ENCODE measurements around the gene GAST. TPM values are rescaled to one million over a fixed set of nuclear protein-coding genes. Genes with fewer than 3 reads are reported as not detected.

GAST gene
- total RNA-seq, 1 donor from 2014 or later = not detected

DNA sequence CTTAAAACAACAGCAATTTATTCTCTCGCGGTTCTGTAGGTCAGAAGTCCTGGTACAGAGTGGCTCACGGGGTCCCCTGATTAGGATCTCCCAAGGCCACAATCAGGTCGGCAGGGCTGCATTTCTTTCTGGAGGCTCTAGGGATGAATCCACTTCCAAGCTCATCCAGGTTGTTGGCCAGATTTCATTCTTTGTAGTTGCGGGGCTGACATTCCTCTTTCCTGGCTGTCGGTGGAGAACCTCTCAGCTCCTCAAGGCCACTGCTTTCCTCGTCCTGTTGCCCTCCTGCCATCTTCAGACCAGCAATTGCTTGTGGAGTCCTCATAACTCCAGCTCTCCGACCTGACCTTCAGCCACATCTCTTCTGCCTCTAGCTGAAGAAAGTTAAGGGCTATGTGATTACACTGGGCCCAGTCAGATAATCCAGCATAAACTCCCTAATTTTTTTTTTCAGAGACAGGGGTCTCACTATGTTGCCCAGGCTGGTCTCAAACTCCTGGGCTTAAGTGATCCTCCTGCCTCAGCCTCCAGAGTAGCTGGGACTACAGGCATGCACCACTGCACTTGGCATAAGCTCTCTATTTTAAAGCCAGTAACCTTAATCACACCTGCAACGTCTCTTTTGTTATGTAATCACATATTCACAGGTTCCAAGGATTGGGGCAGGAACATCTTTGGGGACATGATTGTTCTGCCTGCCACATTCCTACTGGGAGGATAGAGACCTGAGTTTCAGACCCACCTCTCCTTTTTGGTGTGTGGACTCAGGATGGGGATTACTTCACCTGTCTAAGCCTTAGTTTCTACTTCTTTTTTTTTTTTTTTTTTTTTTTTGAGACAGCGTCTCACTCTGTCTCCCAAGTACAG lies 4.1 kb upstream of the GAST start:
- DNase-seq (ENCODE audit: low read depth) = no peak
- peaks cover 12% of the 10 kb centered on the region for H3K27me3 Mint-ChIP-seq (ENCODE audit: low read depth, unreplicated experiment)
- FAIRE-seq = no peak
- H3K4me3 ChIP-seq (ENCODE audit: insufficient read depth, low read depth, low read length) = no peak overlapping the region
- H3K27ac Mint-ChIP-seq (ENCODE audit: unreplicated experiment) = no peak overlapping the region
- H3K79me2 ChIP-seq (ENCODE audit: insufficient read depth, low read length) = no peaks in the 10 kb centered on the region
- H3K9me3 ChIP-seq (ENCODE audit: insufficient read depth, low read depth, low read length) = no peaks in the 10 kb centered on the region
- no peaks in the 10 kb centered on the region for H3K9me3 Mint-ChIP-seq (ENCODE audit: unreplicated experiment)
- peaks cover 14% of the 10 kb centered on the region for H3K4me1 ChIP-seq (ENCODE audit: insufficient read depth, low read length)
- H4K20me1 ChIP-seq (ENCODE audit: insufficient read depth, low read length) = no peaks in the 10 kb centered on the region
- no peaks in the 10 kb centered on the region for H3K36me3 Mint-ChIP-seq (ENCODE audit: low read depth, unreplicated experiment)
- no peak overlapping the region for H3K9ac ChIP-seq (ENCODE audit: low read length)
- peaks cover 10% of the 10 kb centered on the region for H3K4me1 Mint-ChIP-seq (ENCODE audit: low read depth, unreplicated experiment)
- no peaks in the 10 kb centered on the region for H3K36me3 ChIP-seq (ENCODE audit: insufficient read depth, low read length)
- no peaks in the 10 kb centered on the region for H3K27me3 ChIP-seq (ENCODE audit: insufficient read depth, low read length)
- no peak overlapping the region for H2AFZ ChIP-seq (ENCODE audit: low read depth, low read length)
- TF ChIP-seq, protein P1, sequence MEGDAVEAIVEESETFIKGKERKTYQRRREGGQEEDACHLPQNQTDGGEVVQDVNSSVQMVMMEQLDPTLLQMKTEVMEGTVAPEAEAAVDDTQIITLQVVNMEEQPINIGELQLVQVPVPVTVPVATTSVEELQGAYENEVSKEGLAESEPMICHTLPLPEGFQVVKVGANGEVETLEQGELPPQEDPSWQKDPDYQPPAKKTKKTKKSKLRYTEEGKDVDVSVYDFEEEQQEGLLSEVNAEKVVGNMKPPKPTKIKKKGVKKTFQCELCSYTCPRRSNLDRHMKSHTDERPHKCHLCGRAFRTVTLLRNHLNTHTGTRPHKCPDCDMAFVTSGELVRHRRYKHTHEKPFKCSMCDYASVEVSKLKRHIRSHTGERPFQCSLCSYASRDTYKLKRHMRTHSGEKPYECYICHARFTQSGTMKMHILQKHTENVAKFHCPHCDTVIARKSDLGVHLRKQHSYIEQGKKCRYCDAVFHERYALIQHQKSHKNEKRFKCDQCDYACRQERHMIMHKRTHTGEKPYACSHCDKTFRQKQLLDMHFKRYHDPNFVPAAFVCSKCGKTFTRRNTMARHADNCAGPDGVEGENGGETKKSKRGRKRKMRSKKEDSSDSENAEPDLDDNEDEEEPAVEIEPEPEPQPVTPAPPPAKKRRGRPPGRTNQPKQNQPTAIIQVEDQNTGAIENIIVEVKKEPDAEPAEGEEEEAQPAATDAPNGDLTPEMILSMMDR (IDR thresholded peaks at IDR 0.05; ENCODE audit: insufficient read depth, low read depth, low read length) = no peak
- no peak for TF ChIP-seq EZH2 (IDR thresholded peaks at IDR 0.05; ENCODE audit: insufficient read depth, low read length)
- H3K4me3 Mint-ChIP-seq (ENCODE audit: unreplicated experiment) = no peak overlapping the region
- H3K4me2 ChIP-seq (ENCODE audit: low read length) = no peak overlapping the region
- no peak overlapping the region for H3K27ac ChIP-seq (ENCODE audit: low read depth, low read length)

- peak; percentile 20 for FAIRE-seq
- H3K27ac Mint-ChIP-seq (ENCODE audit: unreplicated experiment) = peak overlapping the region; percentile 82
Measured at GRCh38 chr17:41710472-41711090, 1.6 kb upstream of the GAST start.

More at GRCh38 chr17:41710472-41711090, 1.6 kb upstream of the GAST start:
- H3K4me2 ChIP-seq (ENCODE audit: low read length) = no peak overlapping the region
- no peaks in the 10 kb centered on the region for H3K36me3 ChIP-seq (ENCODE audit: insufficient read depth, low read length)
- H3K4me3 ChIP-seq (ENCODE audit: insufficient read depth, low read depth, low read length) = no peak overlapping the region
- H3K4me1 Mint-ChIP-seq (ENCODE audit: low read depth, unreplicated experiment) = peaks cover 4% of the 10 kb centered on the region
- H3K27ac ChIP-seq (ENCODE audit: low read depth, low read length) = no peak overlapping the region
- H3K9me3 ChIP-seq (ENCODE audit: insufficient read depth, low read depth, low read length) = no peaks in the 10 kb centered on the region
- H3K36me3 Mint-ChIP-seq (ENCODE audit: low read depth, unreplicated experiment) = no peaks in the 10 kb centered on the region
- TF ChIP-seq, protein P1 (IDR thresholded peaks at IDR 0.05; ENCODE audit: insufficient read depth, low read depth, low read length) = no peak
- H3K79me2 ChIP-seq (ENCODE audit: insufficient read depth, low read length) = no peaks in the 10 kb centered on the region
- H3K4me1 ChIP-seq (ENCODE audit: insufficient read depth, low read length) = peaks cover 7% of the 10 kb centered on the region
- no peak overlapping the region for H3K9ac ChIP-seq (ENCODE audit: low read length)
- H2AFZ ChIP-seq (ENCODE audit: low read depth, low read length) = no peak overlapping the region
- peaks cover 15% of the 10 kb centered on the region for H3K27me3 Mint-ChIP-seq (ENCODE audit: low read depth, unreplicated experiment)
- H3K27me3 ChIP-seq (ENCODE audit: insufficient read depth, low read length) = no peaks in the 10 kb centered on the region
- no peaks in the 10 kb centered on the region for H3K9me3 Mint-ChIP-seq (ENCODE audit: unreplicated experiment)
- peak; percentile 89 for DNase-seq (ENCODE audit: low read depth)
- no peaks in the 10 kb centered on the region for H4K20me1 ChIP-seq (ENCODE audit: insufficient read depth, low read length)
- H3K4me3 Mint-ChIP-seq (ENCODE audit: unreplicated experiment) = no peak overlapping the region

Data from astrocyte (in vitro differentiated cells and primary cell).